ENCODE results near the gene KIAA1671.

The KIAA1671 gene

GRCh38 chr22:25123677-25124076, 171.2 kb downstream of the KIAA1671 start:
- no peak for TF ChIP-seq FOXP2 (optimal IDR thresholded peaks at IDR 0.05; ENCODE audit: borderline replicate concordance, extremely low read depth, extremely low read length, insufficient read depth)
- no peak for TF ChIP-seq SIN3A (IDR thresholded peaks at IDR 0.05; ENCODE audit: borderline replicate concordance, insufficient read depth, low read length)
- TF ChIP-seq TAF1 (IDR thresholded peaks at IDR 0.05; ENCODE audit: borderline replicate concordance, insufficient read depth, low read length): no peak
- no peak for TF ChIP-seq POLR2AphosphoS5 (IDR thresholded peaks at IDR 0.05; ENCODE audit: low read depth, low read length)

GRCh38 chr22:25125693-25126357, 173.3 kb downstream of the KIAA1671 start:
- TF ChIP-seq REST (IDR thresholded peaks at IDR 0.05; ENCODE audit: insufficient read depth in 1 of 2, low read depth in 2 of 2, low read length in 2 of 2) (no peak), FOXP2 (optimal IDR thresholded peaks at IDR 0.05; ENCODE audit: borderline replicate concordance, extremely low read depth, extremely low read length, insufficient read depth) (no peak), TAF1 (IDR thresholded peaks at IDR 0.05; ENCODE audit: borderline replicate concordance, insufficient read depth, low read length) (no peak), POLR2AphosphoS5 (IDR thresholded peaks at IDR 0.05; ENCODE audit: low read depth, low read length) (no peak), SIN3A (IDR thresholded peaks at IDR 0.05; ENCODE audit: borderline replicate concordance, insufficient read depth, low read length) (no peak)

- TF ChIP-seq SIN3A (IDR thresholded peaks at IDR 0.05; ENCODE audit: borderline replicate concordance, insufficient read depth, low read length): no peak
- TF ChIP-seq TAF1 (IDR thresholded peaks at IDR 0.05; ENCODE audit: borderline replicate concordance, insufficient read depth, low read length): no peak
- TF ChIP-seq FOXP2 (optimal IDR thresholded peaks at IDR 0.05; ENCODE audit: borderline replicate concordance, extremely low read depth, extremely low read length, insufficient read depth): no peak
- TF ChIP-seq POLR2AphosphoS5 (IDR thresholded peaks at IDR 0.05; ENCODE audit: low read depth, low read length): no peak
- no peak for TF ChIP-seq REST (IDR thresholded peaks at IDR 0.05; ENCODE audit: insufficient read depth in 1 of 2, low read depth in 2 of 2, low read length in 2 of 2)
These were observed 174.0 kb downstream of the KIAA1671 start for GRCh38 chr22:25126510-25126909.

- TF ChIP-seq POLR2AphosphoS5 (IDR thresholded peaks at IDR 0.05; ENCODE audit: low read depth, low read length): no peak
- no peak for TF ChIP-seq SIN3A (IDR thresholded peaks at IDR 0.05; ENCODE audit: borderline replicate concordance, insufficient read depth, low read length)
- no peak for TF ChIP-seq TAF1 (IDR thresholded peaks at IDR 0.05; ENCODE audit: borderline replicate concordance, insufficient read depth, low read length)
- no peak for TF ChIP-seq FOXP2 (optimal IDR thresholded peaks at IDR 0.05; ENCODE audit: borderline replicate concordance, extremely low read depth, extremely low read length, insufficient read depth)
- no peak for TF ChIP-seq REST (IDR thresholded peaks at IDR 0.05; ENCODE audit: insufficient read depth in 1 of 2, low read depth in 2 of 2, low read length in 2 of 2)
These were observed 174.8 kb downstream of the KIAA1671 start for GRCh38 chr22:25127318-25127717.

- TF ChIP-seq TAF1 (IDR thresholded peaks at IDR 0.05; ENCODE audit: borderline replicate concordance, insufficient read depth, low read length): no peak
- no peak for TF ChIP-seq FOXP2 (optimal IDR thresholded peaks at IDR 0.05; ENCODE audit: borderline replicate concordance, extremely low read depth, extremely low read length, insufficient read depth)
- TF ChIP-seq REST (IDR thresholded peaks at IDR 0.05; ENCODE audit: insufficient read depth in 1 of 2, low read depth in 2 of 2, low read length in 2 of 2): no peak
- TF ChIP-seq POLR2AphosphoS5 (IDR thresholded peaks at IDR 0.05; ENCODE audit: low read depth, low read length): no peak
- TF ChIP-seq SIN3A (IDR thresholded peaks at IDR 0.05; ENCODE audit: borderline replicate concordance, insufficient read depth, low read length): no peak
These were observed 177.9 kb downstream of the KIAA1671 start for GRCh38 chr22:25130462-25130861.

Measured in PFSK-1 (cell line).